Suprapubic skin (tissue), 3 donors: Measurements from ENCODE around the gene VDAC1.

Experiments used
- CTCF ChIP-seq, 2 donors: fragments of 200-600 bp in 1 of 2; fragments of 450-650 bp in 1 of 2; sonication (generic) in 1 of 2; IDR thresholded peaks; one replicate each; pipeline ENCODE4 v1.5.1; 2016 to 2019; ENCODE audit warnings: antibody characterized with exemption in 2 of 2, mild to moderate bottlenecking in 1 of 2, moderate library complexity in 1 of 2
- POLR2A ChIP-seq, 2 donors: fragments of 450-650 bp; IDR thresholded peaks; one replicate each; pipeline ENCODE4 v1.6.1; 2017; ENCODE audit warnings: antibody characterized with exemption in 2 of 2, mild to moderate bottlenecking in 2 of 2, moderate library complexity in 2 of 2

- no peak for TF ChIP-seq CTCF (IDR thresholded peaks at IDR 0.05)
- TF ChIP-seq POLR2A (IDR thresholded peaks at IDR 0.05): no peak
Observed at GRCh38 chr5:134007581-134008265, 2.9 kb upstream of the VDAC1 start.
